HepG2 (cell line): ENCODE measurements around the gene CLDN14. TPM values are rescaled to one million over a fixed set of nuclear protein-coding genes. Genes with fewer than 3 reads are reported as not detected.

Source experiments
- ATAC-seq: fragments of 200-7000 bp; cut with Tn5 transposase; 3 replicates; pipeline ENCODE4 v1.9.1; 2020; ENCODE audit warnings: mild to moderate bottlenecking, moderate library complexity
- BruUV-seq: library from RNA; stranded (reverse); fragments of 400-500 nt; replicated peaks from 2 replicates; lab custom pipeline; 2021; lab: Mats Ljungman, UMichigan
- CTCF ChIA-PET: fragments of 300-600 bp; formaldehyde crosslinking; extraction: SDS; loops from one replicate; lab custom pipeline; 2021; ENCODE audit warnings: low total read pairs, inconsistent platforms, low intra/inter-chr PET ratio; lab: Yijun Ruan, JAX
- POLR2A ChIA-PET: fragments of 350-600 bp; sonication (Branson Sonifier 250); formaldehyde crosslinking; loops from one replicate; lab custom pipeline; 2020; ENCODE audit warnings: antibody characterized with exemption, inconsistent platforms; lab: Yijun Ruan, JAX
- DNase-seq: peaks from one replicate; pipeline ENCODE4 v3.0.0-alpha.2; 2015; ENCODE audit warnings: low spot score
- FAIRE-seq: peaks from 3 replicates; lab custom pipeline; 2011; peaks lifted over from hg19 to GRCh38; lab: Jason Lieb, UNC
- H2AFZ ChIP-seq: one replicate; pipeline ENCODE4 v1.6.1; 2011; ENCODE audit warnings: low read length, inconsistent platforms
- H3K27ac ChIP-seq: fragments of 300-600 bp; 3 replicates; pipeline ENCODE4 v1.8.0; 2011; ENCODE audit warnings: mixed run types, mild to moderate bottlenecking, mixed read lengths, low read length, inconsistent platforms; ENCODE audit not compliant: insufficient read depth; ENCODE audit errors: extremely low read length
- H3K27me3 ChIP-seq, 2 experiments: fragments of 200-600 bp in 1 of 2; 2 replicates in 1 of 2; 3 replicates in 1 of 2; pipeline versions ENCODE4 v1.6.0 to v1.8.0; 2011; ENCODE audit warnings: low read length in 2 of 2, mild to moderate bottlenecking in 2 of 2, moderate library complexity in 2 of 2, inconsistent platforms in 1 of 2; ENCODE audit not compliant: insufficient read depth in 2 of 2, control insufficient read depth in 1 of 2
- H3K36me3 ChIP-seq, 2 experiments: fragments of 200-600 bp in 1 of 2; replicated peaks in 1 of 2; 2 replicates in 1 of 2; 3 replicates in 1 of 2; pipeline versions ENCODE4 v1.5.1 to v1.8.0; 2011; ENCODE audit warnings: low read length in 2 of 2, inconsistent platforms in 1 of 2; ENCODE audit not compliant: insufficient read depth in 2 of 2, control insufficient read depth in 1 of 2
- H3K4me1 ChIP-seq: 2 replicates; pipeline ENCODE4 v1.5.1; 2012; ENCODE audit warnings: low read length, inconsistent platforms; ENCODE audit not compliant: insufficient read depth
- H3K4me2 ChIP-seq: 2 replicates; pipeline ENCODE4 v1.6.0; 2011; ENCODE audit warnings: low read depth, low read length, inconsistent platforms
- H3K4me3 ChIP-seq, 3 experiments: fragments of 200-600 bp in 1 of 3; sonication (generic), shearing (Covaris generic) in 1 of 3; replicated peaks in 1 of 3; 2 replicates each; pipeline ENCODE4 v1.5.1; 2011 to 2016; ENCODE audit warnings: low read length in 3 of 3, inconsistent platforms in 2 of 3, low read depth in 2 of 3, mild to moderate bottlenecking in 2 of 3, control low read depth in 1 of 3, mixed read lengths in 1 of 3; ENCODE audit not compliant: insufficient read depth in 1 of 3
- H3K79me2 ChIP-seq: one replicate; pipeline ENCODE4 v1.6.1; 2011; ENCODE audit warnings: low read length, inconsistent platforms; ENCODE audit not compliant: insufficient read depth
- H3K9ac ChIP-seq: 2 replicates; pipeline ENCODE4 v1.6.0; 2011; ENCODE audit warnings: mild to moderate bottlenecking, low read depth, low read length, inconsistent platforms; ENCODE audit not compliant: insufficient read depth
- H3K9me3 ChIP-seq: 2 replicates; pipeline ENCODE4 v1.5.1; 2012; ENCODE audit warnings: mild to moderate bottlenecking, low read length
- H4K20me1 ChIP-seq: 2 replicates; pipeline ENCODE4 v1.6.0; 2011; ENCODE audit warnings: inconsistent platforms, mild to moderate bottlenecking, low read length, moderate library complexity; ENCODE audit not compliant: insufficient read depth
- FOSL1 ChIP-seq: sonication (generic); formaldehyde crosslinking; IDR thresholded peaks from 2 replicates; pipeline ENCODE4 v1.9.0; 2021; ENCODE audit warnings: missing genetic modification reagents, borderline replicate concordance
- WGBS: methylation state at CpG from one replicate; pipeline ENCODE4 v1.1.6; 2017; ENCODE audit warnings: low lambda C conversion rate; 5-methylcytosine and 5-hydroxymethylcytosine counted together
- in situ Hi-C: cut with HindIII; loops from 2 replicates; pipeline ENCODE4 v1.10.0; 2017; ENCODE audit warnings: low pct_unique_long_range_greater_than_20kb; ENCODE audit not compliant: extremely low pct_ligation_motif_present
- intact Hi-C: fragments of 100-400 bp; cut with micrococcal nuclease; formaldehyde crosslinking; loops from one replicate; pipeline ENCODE4 v1.10.0; 2022; ENCODE audit not compliant: unreplicated experiment
- polyA plus RNA-seq, 8 experiments: library from polyadenylated mRNA; depleted of rRNA in 3 of 8; stranded (reverse) in 7 of 8; unstranded in 1 of 8; fragments of >200 nt; fragmentation: Illumina TruSeq in 4 of 8; extraction: Trizol in 4 of 8; gene quantifications; 2 replicates each; pipeline versions ENCODE4 v1.2.1 to v1.2.3, GENCODE V29; 2011 to 2016; ENCODE audit warnings: low read depth in 4 of 8, missing spikeins in 1 of 8, mixed read lengths in 1 of 8; ENCODE audit not compliant: insufficient read depth in 1 of 8
- total RNA-seq, 5 experiments: library from RNA; depleted of rRNA; stranded (reverse); fragments of >200 nt; fragmentation: Illumina TruSeq; extraction: Trizol; gene quantifications; 2 replicates each; pipeline ENCODE4 v1.2.3, GENCODE V29; 2016; ENCODE audit warnings: low read depth in 1 of 5
- TF ChIP-seq, protein P1 (sequence below), 2 experiments: sonication (generic) in 1 of 2; formaldehyde crosslinking in 1 of 2; IDR thresholded peaks; 2 replicates each; pipeline versions ENCODE4 v1.4.0 to v1.6.1; 2016 to 2020; ENCODE audit warnings: borderline replicate concordance in 1 of 2, low read depth in 1 of 2, mild to moderate bottlenecking in 1 of 2, missing genetic modification reagents in 1 of 2

CLDN14 gene
- total and polyA plus RNA-seq, 2 of the 13 experiments (the other 11 are each of a cell fraction or from before 2014, with no cell fraction given): 1.1 to 1.4 TPM

DNA sequence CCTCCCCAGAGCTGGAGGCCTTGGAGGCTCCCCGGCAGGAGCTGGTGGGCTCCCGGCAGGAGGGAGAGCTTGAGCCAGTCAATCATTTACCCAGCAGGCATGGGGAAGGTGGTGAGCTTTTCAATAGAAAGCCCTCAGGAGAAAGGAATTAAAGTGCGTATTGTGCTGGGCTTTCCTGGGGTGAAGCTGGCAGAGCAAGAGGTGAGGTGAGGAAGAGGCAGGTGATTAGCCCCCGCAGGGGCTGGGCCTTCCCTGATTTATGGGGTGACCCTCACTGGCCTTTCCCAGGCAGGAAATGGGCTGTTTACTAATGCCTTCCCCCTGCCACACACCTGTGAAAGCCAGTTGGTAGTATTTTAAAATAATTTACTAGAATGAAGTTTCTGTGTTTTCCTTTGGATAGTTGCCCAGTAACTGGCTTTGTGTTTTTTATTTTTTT, 25.8 kb downstream of the CLDN14 start:
- ATAC-seq: peak; percentile 87
- H3K27me3 ChIP-seq: peaks cover 0 to 5% of the 10 kb centered on the region in 2 experiments; a peak in 2 of 5 replicates
- H3K4me2 ChIP-seq: peak overlapping the region; percentile 75
- ChIA-PET POLR2A (interaction anchor here (1.4 kb wide), 1 partner anchor 25 kb away, joined by 12 read pairs; the partner anchor contains the start of gene CLDN14), CTCF (no interaction called here)
- H4K20me1 ChIP-seq: no peaks in the 10 kb centered on the region
- peak overlapping the region; percentile 47 for H2AFZ ChIP-seq
- H3K9ac ChIP-seq: no peak overlapping the region
- no TSS peak for BruUV-seq
- H3K4me1 ChIP-seq: peaks cover 14% of the 10 kb centered on the region
- H3K36me3 ChIP-seq: no peaks in the 10 kb centered on the region
- DNase-seq: no peak
- no peaks in the 10 kb centered on the region for H3K79me2 ChIP-seq
- in situ Hi-C loops: no loop called here
- no peaks in the 10 kb centered on the region for H3K9me3 ChIP-seq
- H3K27ac ChIP-seq: no peak overlapping the region
- no peak for FAIRE-seq
- H3K4me3 ChIP-seq: peak overlapping the region in 1 of 3 experiments; percentile 17; a peak in 1 of 6 replicates
- intact Hi-C loops: no loop called here
- TF ChIP-seq, protein P1, sequence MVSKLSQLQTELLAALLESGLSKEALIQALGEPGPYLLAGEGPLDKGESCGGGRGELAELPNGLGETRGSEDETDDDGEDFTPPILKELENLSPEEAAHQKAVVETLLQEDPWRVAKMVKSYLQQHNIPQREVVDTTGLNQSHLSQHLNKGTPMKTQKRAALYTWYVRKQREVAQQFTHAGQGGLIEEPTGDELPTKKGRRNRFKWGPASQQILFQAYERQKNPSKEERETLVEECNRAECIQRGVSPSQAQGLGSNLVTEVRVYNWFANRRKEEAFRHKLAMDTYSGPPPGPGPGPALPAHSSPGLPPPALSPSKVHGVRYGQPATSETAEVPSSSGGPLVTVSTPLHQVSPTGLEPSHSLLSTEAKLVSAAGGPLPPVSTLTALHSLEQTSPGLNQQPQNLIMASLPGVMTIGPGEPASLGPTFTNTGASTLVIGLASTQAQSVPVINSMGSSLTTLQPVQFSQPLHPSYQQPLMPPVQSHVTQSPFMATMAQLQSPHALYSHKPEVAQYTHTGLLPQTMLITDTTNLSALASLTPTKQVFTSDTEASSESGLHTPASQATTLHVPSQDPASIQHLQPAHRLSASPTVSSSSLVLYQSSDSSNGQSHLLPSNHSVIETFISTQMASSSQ (IDR thresholded peaks at IDR 0.05; ENCODE audit: low read depth): peak; percentile 50; the same call in 1 of the 2 replicates
- TF ChIP-seq, protein P1 (CRISPR knock-in tag; IDR thresholded peaks at IDR 0.05; ENCODE audit: borderline replicate concordance): no peak
- TF ChIP-seq FOSL1: no peak
- WGBS: 0% methylated on average over 4 of the region's 4 CpGs
